Measurements from ENCODE around the gene MSI1.
"Not testable (repeated sequence)": the region's sequence is repeated elsewhere in the genome, so short reads cannot be mapped to it uniquely, and the experiment has no call there.

Gene MSI1

DNA sequence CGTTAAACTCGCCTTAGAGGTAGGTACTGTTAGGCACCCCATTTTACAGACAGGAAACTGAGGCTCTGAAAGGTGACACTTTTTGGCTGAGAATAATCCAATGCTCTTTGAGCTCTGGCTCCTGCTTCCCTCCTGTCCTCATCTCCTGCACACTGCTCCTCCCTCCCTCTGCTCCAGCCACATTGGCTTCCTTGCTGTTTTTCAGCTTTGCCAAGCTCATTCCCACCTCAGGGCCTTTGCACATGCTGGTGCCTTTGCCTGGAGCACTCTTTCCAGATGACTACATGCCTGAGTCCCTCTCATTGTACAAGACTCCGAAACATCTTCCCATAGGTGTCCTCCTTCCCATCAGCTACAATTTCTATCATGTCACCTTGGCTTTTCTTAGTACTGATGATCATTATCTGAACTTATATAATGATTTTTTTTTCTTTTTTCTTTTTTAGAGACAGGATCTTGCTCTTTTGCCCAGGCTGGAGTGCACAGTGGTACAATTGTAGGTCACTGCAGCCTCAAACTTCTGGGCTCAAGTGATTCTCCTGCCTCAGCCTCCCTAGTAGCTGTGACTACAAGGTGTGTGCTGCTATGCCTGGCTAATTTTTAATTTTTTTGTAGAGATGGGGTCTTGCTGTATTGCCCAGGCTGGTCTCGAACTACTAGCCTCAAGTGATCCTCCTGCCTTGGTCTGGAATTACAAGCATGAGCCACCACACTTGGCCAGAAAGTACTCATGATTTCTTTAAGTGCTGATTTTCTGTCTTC is 15.2 kb downstream of the MSI1 start:
- no peak for DNase-seq

DNA sequence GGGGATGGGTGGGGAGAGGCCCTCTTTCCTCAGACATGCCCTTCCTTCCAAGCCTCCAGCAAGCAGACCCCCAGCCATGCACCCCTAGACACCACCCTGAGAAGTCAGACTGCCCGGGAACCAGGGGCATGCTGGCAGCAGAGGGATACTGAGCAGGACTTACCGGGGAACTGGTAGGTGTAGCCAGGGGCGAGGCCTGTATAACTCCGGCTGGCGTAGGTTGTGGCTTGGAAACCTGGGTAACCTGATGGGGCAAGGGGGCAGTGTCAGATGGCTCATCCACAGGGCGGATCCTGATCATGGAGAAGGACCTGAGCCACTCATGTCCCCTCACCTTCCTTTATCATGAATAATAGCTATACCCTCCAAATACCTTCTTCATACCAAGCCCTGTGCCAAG is 15.8 kb downstream of the MSI1 start:
- no peak for DNase-seq

DNA sequence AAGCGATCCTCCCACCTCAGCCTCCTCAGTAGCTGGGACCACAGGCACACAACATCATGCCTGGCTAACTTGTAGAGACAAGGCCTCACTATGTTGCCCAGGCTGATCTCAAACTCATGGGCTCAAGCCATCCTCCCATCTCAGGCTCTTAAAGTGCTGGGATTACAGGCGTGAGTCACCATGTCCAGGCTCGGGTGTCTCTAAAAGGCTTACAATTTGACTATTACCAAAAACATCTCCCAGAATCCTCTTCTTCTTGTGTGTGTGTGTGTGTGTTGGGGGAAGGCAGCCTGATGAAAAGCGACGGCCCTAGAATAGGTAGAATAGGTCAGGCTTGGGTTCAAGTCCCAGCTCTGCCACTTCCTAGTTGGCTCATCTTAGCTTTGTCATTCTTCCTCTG is 16.8 kb downstream of the MSI1 start:
- no peak for DNase-seq

DNA sequence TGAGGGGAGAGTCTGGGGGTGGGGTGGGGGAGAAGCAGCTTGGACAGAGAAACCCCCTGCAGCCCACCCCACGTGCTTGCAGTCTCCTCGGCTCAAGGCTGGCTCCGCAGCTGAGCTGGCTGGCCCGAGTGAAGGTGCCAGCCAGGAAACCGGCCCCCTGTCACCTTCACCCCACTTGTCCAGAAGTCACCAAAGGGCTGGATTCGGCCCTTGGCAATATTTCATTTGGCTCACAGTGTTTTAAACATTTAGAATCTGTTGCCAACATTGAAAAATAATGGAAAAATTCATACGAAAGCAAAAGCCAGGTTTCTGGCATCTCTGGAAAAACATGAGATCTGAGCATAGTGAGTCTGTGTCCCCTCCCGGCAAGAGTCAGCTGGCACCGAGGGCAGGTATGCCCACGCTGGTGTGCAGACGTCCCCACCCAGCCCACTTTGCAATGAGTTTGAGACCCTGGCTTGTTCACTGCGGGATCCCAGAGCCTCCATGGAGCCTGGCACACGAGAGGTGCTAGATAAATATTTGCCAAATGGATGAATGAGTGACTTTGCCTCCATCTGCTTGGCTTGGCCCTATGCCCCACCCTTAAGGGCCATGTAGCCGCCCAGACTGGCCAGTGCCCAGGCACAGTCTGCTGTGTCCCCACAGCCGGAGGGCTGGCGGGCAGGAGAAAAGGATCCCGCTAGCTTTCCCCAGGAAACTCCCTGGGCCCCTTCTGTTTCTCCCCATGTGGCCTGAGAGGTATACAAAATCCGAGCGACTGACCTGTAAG is 18.2 kb downstream of the MSI1 start:
- DNase-seq, result no peak

DNA sequence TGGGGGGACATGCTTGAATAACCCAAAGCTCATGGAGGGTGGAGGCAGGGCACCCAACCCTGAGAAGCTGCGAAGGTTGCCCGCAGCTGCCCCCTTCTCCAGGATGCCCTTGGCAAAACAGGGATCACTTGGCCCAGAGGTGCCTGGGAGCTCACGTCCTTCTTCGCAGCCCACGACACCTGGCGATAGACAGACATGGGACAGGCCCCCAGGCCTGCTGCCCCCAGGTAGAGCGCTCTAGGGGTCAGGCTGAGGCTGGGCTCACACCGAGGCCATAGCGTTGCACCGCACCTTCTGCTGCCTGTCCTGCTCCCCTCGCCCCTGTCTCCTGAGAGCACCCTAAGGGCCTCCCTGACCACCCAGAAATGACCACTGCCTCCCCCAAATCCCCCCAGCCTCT is 21.2 kb downstream of the MSI1 start:
- no peak for DNase-seq

DNA sequence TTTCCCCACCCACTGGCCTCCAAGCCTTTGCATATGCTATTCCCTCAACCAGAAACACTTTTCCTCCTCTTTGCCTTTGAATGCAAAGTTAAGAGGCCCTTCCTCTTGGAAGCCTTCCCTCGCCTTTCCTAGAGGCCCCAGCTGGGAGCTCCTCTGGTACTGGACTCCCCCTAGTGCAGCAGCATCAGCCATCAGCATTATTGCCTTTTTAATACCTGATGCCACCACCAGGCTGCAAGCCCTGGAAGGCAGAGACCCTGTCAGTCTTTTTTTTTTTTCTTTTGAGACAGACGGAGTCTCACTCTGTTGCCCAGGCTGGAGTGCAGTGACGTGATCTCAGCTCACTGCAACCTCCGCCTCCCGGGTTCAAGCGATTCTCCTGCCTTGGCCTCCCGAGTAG is 22.3 kb downstream of the MSI1 start:
- DNase-seq, result no peak

DNA sequence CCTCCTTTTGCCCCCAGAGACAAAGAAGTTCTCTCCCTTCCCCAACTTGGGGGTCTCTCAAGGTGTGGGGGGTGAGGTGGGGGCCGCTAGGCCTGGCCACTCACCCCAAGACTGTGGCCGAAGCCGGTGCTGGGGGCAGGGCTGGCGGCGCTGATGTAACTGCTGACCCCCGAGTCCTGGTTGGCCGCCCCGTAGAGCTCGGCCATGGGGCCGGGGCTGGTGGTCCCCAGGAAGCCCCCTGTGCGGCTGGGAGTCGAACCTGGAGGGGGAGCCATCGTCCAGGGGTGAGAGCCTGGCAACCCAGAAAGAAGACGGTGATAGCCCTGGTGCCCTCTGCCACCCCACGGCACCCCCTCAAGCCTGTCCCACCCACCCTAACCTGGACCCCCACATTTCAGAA is 22.9 kb downstream of the MSI1 start:
- DNase-seq, result no peak

DNA sequence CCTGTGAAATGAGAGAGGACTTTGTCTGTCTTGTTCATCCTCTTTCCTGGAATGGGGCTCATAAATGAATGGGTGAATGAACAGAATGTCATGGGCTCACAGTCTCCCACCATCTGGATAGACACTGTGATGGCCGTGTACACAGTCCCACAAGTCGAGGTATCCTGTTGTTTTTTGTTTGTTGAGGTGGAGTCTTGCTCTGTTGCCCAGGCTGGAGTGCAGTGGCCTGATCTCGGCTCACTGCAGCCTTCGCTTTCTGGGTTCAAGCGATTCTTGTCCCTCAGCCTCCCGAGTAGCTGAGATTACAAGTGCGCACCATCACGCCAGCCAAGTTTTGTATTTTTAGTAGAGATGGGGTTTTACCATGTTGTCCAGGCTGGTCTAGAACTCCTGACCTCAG is 25.3 kb downstream of the MSI1 start:
- no peak for DNase-seq

DNA sequence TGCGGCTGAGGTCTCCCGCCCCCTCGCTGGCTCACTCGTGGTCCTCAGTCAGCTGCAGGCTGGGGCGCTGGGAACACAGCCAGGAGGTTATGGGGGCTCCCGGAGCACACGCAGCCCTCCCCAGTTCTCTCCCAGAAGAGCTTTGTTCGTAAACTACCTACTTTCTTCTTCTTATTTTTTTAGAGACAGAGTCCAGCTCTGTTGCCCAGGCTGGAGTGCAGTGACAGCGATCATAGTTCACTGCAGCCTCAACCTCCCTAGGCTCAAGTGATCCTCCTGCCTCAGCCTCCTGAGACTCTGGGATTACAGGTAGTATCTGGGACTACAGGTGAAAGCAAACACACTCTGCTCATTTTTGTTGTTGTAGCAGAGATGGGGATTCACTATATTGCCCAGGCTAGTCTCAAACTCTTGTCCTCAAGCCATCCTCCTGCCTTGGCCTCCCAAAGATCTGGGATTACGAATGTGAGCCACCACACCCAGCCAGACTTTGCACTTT is 25.9 kb downstream of the MSI1 start:
- DNase-seq, result no peak

DNA sequence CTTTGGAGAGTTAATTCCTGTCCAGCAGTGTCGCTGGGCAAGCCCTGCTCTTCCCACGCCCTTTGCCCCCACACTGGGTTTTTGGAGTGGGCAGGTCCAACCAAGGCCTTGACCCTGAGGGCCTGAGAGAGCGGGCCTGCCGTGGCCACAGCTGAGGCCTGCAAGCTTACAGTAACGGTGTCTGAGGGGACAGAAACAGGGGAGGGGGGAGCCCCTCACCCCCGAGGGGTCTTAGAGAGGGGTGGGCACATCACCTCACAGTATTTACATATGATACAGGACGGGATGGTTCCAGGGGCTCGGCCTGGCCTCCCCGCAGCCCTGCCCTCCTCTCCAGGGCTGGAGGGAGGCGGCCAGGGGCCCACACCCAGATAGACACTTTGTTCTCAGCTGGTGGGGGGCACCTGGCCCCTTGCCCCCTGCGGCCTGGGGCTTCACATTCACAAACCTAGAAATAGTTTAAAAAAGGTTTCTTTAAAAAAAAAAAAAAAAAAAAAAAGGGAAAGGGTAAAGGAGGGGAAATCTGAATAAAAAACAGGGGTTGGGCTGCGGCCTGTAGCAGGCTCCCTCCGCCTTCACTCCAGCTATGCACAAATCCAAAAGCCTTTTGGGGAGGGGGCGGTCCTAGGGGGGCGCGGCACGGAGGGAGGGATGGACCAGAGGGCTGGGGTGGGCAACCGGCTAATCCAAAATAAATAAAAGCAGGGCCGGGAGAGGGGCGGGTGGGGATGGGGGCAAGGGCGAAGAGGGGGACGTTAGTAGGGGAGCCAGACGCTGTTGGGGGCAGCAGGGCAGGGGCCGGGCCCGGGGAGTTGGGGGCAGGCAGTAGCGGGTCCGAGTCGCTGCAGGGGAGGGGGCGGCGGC is 26.6 kb downstream of the MSI1 start:
- no peak for DNase-seq

DNA sequence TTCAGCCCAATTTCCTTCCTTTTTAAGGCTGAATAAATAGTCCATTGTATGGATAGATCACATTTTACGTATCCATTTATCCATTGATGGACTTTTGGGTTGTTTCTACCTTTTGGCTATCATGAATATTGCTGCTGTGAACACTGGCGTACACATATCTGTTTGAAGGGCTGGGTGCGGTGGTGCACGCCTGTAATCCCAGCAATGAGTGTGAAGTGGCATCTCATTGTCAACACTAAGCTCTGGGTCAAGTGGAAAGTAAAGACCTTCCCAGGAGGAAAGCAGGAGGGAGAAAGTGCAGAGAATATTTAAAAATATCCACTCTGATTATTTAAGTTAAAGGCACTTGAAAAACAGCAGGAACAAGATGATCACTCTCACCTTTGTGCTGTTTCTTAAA is 29.7 kb downstream of the MSI1 start:
- no peak for DNase-seq

DNA sequence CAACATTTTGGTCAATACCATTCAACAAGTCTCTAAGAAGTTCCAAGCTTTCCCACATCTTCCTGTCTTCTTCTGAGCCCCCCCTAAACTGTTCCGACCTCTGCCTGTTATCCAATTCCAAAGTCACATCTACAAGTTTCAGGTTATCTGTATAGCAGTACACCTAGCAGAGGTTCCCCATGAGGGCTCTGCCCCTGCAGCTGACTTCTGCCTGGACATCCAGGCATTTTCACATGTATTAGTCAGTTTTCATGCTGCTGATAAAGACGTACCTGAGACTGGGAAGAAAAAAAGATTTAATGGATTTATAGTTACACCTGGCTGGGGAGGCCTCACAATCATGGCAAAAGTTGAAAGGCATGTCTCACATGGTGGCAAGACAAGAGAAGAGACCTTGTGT is 31.2 kb downstream of the MSI1 start:
- no peak for DNase-seq

DNA sequence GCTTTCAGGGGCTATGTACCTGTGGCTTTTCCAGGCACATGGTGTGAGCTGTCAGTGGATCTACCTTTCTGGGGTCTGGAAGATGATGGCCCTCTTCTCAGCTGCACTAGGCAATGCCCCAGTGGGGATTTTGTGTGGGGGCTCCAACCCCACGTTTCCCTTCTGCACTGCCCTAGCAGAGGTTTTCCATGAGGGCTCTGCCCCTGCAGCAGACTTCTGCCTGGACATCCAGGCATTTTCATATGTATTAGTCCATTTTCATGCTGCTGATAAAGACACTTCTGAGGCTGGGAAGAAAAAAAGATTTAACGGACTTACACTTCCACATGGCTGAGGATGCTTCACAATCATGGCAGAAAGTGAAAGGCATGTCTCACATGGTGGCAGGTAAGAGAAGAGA is 32.6 kb downstream of the MSI1 start:
- not testable (repeated sequence) for DNase-seq

DNA sequence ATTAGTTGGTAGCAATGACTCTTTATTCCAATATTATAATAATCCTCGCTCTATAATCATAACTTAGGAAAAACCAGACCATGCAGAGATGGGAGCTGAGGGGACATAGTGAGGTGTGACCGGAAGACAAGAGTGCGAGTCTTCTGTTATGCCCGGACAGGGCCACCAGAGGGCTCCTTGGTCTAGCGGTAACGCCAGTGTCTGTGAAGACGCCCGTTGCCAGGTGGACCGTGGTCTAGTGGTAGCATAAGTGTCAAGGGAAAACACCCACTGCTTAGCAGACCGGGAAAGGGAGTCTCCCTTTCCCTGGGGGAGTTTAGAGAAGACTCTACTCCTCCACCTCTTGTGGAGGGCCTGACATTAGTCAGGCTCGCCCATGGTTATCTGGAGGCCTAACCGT is 33.5 kb downstream of the MSI1 start:
- DNase-seq, result peak; percentile 28

DNA sequence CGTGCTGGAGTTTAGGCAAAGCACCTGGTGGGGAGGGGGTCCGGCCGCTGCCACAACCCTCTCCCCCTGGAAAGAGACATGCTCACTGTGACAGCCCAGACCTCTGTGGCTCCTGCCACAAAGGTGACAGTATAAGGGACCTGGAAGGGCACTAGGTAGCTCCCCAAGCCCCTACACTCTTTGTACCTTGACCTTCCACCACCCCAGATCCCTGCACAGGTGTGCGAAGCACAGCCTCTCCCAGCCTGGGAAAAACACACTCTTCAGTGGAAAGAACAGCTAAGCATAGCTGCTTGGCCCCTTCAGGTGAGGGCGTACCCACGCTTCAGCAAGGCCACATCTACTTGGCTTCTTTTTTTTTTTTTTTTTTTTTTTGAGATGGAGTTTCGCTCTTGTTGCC is 36.4 kb downstream of the MSI1 start:
- DNase-seq, result no peak

DNA sequence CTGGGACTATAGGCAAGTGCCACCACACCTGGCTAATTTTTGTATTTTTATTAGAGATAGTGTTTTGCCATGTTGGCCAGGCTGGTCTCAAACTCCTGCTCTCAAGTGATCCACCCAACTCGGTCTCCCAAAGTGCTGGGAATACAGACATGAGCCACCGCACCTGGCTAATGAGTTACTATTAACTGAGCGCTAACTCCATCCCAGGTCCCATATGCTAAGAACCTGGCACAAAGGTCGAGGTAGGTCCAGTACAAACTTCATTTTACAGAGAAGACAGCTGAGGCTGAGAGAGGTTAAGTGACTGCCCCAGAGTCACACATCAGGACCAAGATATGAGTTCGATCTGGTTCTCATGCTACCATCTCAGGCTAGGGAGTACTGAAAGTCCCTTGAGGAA is 36.9 kb downstream of the MSI1 start:
- DNase-seq, result no peak

DNA sequence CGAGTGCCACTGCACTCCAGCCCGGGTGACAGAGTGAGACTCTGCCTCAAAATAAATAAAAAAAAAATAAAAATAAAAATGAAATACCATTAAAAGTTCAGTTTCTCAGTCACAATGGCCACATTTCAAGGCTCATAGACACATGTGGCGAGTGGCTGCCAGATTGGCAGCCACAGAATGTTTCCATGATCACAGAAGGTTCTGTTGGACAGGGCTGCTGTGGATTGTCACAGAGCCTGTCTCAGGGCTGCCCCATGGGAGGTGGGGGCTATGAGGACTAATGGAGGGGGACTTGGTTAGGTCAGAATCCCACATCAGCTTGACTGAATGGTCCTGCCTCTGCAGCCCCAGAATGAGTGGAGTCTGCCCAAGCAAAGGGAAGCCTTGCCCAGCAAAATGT is 37.6 kb downstream of the MSI1 start:
- DNase-seq, result no peak

DNA sequence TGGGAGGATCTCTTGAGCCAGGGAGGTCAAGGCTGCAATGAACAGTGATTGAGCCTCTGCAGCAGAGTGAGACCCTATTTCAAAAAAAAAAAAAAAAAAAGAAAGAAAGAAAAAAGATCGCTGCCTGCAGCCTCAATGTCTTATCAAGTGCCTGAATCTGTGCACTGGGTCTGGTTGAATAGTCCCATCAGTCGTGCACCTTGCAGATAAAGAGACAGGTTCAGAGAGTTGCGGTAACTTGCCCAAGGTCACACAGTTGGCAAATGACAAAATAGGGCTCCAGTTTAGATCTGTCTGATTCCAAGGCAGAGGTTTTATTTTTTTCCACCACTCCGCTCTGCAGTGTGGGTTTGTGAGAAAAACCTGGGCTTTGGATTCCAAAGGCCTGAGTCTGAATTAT is 40.7 kb downstream of the MSI1 start:
- no peak for DNase-seq

DNA sequence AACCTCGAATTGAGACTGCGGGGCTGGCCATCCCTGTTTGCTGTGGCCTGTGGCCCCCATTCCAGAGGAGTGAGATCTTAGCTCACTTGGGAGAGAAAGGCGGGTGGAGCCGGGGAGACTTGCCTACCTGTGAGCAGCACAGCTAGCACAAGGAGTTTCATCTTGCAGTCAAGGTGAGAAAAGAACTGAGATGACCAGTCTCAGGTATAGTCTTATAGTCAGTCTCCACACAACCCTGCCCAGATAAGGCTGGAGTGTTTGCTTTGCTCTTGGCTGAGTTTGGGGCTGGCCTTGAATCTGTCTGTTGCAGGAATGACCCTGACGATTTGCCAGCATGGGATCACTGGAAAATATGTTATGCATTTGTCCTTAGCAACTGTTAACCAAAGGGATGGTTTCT is 41.4 kb downstream of the MSI1 start, which contains the start of gene PLA2G1B:
PLA2G1B (minus strand) TSS at position 187 of the 400 bp plus-strand sequence; CDS start at position 161, 26 bp downstream.
- DNase-seq, result no peak

DNA sequence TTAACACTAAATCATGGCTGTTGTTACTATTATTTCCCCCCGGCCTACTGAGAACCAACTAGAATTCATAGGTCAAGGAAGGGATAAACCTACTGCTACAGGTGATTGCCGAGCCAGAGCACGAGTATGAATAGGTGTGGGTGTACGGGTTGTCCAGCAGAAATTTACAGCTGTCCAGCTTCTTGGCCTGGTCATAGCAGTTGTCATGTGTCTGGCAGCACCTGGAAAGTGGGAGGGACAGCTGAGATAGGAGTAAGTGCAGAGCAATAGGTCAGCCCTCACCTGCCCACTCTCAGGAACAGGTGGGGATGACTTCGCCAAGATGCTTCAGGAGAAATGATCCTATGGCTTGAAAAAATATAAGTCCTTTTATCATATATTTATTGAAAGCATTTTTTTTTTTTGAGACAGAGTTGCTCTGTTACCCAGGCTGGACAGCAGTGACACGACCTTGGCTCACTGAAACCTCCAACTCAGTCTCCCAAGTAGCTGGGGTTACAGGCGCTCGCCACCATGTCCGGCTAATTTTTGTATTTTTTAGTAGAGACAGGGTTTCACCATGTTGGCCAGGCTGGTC is 44.0 kb downstream of the MSI1 start:
- no peak for DNase-seq

DNA sequence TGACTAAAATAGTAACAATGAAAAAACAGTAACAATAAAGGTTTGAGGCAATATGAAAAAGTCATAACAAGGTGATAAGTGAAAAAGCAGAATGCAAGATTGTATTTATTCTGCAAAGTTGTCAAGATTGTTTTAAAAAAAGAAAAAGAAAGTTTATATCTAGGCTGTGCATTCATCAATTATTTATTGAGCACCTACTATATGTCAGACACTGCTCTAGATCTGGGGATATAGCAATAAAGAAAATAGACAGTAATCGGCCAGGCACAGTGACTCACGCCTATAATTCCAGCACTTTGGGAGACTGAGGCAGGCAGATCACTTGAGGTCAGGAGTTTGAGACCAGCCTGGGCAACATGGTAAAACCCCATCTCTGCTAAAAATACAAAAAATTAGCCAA is 45.2 kb downstream of the MSI1 start:
- DNase-seq, result no peak

DNA sequence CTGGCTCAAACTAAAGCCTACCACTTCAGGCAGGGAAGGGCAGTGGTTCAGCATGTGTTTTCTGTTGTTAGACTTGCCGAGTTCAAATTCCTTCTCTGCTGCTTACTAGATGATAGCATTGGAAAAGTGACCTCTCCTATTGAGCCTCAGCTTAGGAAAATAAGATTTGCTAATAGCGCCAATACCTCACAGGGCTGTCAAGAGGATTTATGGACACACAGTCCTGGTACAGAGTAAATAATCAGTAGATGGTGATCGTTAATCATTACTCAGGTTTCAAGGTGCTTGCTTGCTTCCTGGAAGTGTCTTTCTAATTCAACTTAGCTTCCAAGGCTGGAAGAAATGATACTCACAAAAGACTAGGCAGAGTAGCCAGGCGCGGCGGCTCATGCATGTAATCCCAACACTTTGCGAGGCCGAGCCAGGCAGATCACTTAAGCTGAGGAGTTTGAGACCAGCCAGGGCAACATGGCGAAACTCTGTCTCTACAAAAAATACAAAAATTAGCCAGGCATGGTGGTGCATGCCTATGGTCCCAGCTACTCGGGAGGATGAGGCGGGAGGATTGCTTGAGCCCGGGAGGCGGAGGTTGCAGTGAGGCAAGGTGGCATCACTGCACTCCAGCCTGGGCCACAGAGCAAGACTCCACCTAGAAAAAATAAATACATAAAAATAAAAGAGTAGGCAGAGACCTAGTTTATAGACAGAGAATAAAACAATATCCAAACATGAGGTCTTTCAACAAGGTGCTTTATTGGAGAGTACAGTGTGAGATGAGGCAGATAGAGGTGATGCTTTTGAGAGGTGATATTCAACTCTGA is 47.4 kb downstream of the MSI1 start:
- DNase-seq, result no peak

All from CD4-positive, alpha-beta T cell treated with Interleukin-17A for 4 hours (primary cell).